AML-193 (cell line): ENCODE measurements around the gene PRKN.

Experiments used
- DNase-seq, 2 experiments: peaks; one replicate each; lab custom pipeline; 2025; lab: John Stamatoyannopoulos, UW

Gene PRKN

DNA sequence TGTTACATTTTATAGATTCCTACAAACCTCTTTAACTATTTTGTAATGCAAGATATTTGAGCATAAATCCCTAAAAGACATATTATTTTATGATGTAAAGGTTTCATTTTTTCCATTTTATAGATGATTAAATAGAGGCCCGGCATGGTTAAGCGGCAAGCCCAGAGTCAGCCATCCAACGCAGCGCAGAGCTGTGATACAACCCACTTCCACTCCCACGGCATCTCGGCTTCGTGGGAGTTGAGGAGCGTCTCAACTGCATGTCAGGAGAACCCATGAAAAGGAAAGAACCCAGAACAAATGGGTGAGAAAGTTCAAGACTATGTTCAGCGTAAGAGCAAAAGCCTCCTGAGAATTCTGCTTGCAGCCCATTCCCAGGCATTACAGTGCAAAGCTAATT, 488.2 kb downstream of the PRKN start:
- DNase-seq, result no peak

DNA sequence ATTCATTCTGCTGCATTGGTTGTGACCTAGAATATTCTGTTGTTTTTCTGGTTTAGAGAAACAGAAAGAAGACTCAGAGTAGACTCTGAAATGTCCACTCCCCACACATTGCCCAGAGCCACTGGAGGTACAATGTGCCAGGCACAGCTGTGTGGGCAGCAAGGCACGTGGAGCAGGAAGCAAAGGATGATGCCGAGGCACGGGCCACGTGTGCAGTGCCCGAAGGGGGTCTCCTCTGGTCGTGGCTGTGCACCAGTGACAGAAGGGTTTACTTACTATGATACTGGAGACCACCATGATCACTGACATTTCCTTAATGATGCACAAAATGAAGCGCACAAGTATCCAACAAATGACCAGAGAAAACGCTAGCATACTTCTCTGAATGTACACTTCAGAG, 488.9 kb downstream of the PRKN start:
- no peak for DNase-seq

DNA sequence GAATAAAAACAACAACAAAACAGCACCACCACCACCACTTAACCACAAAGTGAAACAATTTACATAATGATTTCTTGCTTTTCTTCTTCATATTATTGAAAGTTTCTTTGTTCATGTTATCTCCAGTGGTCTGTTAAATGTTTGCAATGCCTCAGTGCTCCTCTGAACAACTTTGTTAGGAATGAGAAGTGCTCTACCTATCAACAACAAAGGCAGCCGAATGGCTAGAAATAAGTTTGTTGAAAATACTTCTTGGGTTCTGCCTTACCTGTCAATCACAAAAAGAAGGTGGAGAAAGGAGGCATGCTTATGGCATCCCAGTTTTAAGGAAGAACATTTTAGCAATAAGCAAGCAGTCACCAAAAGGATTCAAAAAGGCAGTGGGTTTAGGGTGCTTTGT, 490.2 kb downstream of the PRKN start:
- DNase-seq, result no peak

DNA sequence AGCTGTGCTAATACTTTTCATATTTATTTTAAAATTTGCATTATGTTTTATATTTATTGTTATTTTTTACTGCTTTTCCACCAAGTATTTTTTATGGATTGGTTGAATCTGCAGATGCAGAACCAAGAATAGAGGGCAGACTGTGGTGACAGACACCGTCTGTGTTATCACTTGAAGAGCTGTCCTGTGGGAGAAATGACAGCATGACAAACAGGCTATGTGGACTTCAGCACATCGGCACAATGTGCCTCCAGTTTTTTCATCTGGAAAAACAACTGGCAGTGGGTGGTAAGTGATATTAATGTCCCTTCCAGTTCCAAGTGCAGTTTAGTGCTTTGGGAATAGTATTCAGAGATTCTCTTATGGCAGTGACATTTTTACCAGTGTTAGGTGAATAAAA, 492.9 kb downstream of the PRKN start:
- no peak for DNase-seq

DNA sequence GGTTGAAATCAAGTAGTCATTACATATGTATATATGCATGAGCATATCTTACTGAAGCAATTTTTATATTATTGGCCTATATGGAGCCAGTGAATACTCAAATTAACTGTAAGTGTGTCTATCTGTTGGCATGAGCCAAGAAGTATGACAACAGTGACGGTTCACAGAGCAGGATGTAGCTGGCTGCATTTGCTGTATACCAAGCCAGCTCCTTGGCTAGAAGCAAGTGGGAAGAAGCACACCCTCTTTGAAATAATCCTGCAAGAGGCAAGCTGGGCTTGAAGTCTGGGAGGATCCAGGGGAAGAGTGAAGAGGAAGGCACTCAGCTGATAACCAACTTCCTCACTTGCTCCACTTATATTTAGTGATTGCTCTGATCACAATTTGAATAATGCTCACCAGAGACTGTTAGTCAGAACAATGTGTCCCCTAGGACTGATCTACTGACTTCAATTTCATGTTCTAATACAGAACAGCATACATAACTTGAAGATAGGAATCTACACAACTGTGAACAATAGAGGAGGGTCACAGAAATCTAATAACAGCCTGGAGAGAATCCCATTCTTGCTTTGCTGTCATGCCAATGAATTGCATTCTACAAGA, 497.3 kb downstream of the PRKN start:
- DNase-seq, result no peak

DNA sequence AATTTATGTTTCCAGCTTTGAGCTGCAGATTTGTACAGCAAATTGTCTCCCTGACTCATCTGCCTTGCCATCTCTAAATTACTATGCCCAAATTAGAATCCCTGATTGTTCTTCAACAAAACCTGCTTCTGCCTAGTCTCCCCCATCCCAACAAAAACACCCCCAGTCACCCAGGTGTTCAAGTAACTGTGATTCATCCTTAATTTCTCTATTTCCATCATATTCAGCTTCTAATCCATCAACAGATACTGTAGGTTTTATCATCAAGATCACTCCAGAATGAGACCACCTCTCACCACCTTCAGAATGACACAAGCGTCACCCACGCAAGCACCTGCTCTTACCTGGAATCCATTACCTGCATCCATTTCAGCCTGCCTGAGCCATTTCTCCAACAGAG, 498.5 kb downstream of the PRKN start:
- DNase-seq, result no peak

DNA sequence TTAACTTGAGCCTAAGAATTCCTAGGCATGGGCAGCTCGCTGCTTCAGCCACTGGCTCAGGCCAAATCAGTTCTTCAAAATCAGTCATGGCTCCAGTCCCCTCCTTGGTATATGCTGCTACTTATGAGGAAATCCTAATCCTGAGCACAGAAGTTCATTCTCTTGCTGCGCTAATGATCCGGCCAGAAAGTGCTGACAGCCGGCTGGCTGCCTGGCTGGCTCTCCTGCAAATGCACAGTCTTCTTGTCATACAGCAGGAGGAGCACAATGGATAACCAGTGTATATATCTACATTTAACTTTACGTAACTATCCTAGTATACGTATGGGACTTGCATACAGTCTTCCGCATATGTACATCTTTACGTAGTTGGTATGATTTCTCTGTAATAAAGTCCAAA, 500.8 kb downstream of the PRKN start:
- DNase-seq, result no peak

DNA sequence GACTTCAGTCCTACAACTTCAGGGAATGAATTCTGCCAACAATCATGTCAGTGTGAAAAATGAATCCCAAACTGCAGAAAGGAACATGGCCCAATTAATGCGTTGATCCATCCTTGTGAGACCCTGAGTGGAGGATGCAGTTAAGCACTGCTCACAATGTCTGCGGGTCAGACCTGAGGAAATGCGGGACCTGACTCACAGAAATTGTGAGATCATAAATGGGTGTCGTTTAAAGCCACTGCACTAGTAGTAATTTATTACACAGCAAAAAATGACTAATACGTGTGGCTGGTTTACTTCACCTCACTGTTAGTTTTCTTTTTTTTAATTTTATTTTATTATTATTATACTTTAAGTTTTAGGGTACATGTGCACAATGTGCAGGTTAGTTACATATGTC, 505.0 kb downstream of the PRKN start:
- DNase-seq, result no peak

DNA sequence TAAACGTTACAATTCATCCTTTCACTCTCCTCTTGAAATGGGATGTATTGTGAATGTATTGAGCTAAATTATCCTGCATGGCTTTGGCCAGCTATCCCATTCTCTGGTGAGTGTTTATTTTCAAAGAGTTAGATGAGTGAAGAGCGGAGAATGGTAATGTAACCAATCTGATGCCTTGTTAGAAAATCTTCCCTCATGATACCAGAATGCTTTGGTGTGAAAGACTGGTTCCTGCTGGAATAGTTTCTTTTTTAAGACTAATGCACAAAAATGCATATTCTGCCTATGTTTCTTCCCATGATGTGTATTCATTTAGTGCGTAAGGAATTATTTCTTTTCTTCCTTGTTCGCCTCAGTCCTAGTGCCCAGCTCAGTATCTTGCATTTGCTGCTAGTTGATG, 506.7 kb downstream of the PRKN start:
- no peak for DNase-seq

DNA sequence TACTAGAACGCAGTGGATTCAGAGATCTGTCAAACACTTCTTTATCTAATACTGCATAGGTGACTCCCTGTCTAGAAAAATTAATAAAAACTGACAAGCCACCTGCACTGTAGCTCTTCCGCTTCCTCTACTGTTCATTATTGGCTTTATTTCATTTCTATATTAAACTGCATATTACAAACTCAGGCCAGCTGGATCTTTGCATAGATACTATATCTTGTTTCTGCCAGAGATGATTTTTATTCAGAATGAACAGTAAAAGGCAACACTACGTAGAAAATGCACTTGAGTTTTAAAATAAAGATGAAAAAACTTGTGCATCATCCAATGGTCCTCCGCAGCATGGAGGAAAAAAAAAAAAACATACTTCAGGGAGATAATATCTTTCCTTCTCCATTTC, 508.3 kb downstream of the PRKN start:
- no peak for DNase-seq

DNA sequence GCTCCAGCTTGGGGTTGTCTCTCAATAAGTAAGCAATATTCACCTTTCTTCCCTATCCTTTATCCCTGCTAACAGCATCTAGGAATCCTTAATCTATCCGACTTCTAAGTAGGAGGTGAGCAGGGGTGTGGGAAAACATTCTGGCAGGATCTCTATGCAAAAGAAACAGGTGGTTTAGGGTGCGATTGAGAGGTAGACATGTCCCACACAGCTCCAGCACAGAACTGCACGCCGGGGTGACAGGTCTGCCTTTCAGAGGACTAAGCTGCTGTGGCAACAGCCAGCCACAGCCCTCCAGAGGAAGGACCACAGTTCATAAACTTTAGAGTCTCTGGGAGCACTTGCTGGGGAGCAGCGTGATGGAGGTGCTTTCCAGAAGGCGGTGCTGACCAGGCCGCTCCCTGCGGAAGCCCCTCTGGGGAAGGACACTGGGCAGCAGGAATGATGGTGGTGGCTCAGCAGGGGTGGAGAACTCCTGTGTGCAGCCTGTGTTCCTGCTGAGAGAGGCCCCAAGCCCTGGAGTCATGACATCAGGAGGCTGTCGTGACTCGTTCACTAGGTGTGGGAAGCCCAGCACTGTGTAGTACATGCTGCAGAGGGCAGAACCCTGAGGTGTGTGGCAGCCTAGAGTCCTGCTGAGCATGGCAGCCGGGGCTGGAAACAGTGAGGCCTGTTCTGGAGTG, 509.6 kb downstream of the PRKN start:
- DNase-seq, result no peak

DNA sequence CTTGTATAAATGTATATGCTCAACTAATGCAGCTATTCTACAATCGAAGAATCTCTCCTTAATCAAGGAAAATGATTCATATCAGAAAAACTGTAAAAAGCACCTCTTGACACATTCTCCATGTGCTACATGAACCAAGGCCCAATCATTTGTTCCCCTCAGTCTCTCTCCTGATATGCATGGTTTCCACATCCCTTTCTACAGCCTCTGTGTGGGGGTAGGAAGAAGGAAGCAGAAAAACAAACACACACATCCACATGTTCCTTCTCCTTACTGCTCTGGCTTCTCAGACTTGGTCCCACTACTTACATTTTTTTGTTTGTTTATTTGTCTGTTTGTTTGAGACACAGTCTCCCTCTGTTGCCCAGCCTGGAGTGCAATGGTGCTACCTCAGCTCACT, 510.5 kb downstream of the PRKN start:
- no peak for DNase-seq

DNA sequence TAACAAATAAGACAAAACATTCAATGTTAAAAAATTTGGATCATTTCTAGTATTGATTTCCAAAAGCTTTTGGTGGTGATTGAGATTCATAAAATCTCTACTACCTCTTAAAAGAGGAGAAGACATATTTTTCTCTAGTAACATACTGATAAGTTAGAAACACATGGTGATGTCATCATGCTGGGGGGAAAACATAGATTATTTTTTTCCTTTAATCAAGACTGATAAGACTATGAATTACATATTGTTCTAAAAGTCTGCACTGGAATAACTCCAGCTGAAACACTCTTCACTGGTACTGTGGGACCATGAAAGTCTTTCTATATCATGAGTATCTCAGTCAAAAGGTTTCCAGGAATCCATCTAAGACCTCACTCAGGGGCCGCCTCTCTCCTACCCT, 515.8 kb downstream of the PRKN start:
- DNase-seq, result no peak

DNA sequence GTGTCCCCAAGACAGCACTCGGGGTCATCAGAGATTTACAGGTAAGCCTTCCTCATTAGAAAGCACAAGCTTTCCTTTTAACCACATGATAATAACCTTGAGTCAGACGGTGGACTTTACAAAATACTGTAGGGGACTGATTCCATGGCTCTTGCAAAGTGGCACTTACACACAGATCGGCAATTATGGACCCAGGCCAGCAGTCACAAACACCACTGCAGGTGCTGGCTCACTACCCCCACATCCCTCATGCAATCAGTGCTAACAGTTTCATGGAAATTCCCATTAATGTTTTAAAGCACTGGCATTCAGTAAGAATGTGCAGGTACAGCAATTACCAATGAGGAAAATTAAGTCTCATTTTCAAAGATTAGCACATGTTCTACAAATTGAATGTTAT, 516.5 kb downstream of the PRKN start:
- no peak for DNase-seq

DNA sequence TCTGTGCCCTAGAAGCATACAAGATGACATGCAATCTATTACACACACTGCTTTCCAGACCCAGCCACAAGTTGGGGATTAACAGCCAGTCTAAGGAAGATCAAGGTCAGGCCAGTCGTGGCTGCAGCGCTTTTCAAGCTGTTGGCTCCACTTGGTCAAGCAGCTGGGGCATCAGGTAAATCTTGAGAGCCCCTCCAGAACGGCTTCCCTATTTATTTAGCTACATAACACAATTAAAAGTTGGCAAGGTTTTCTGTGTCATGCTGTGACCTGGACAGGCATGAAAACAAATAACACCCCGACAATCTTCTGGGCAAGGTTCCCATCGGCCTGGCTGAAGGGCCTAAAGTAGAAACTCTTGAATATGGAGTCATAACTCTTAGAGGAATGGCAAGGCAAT, 524.3 kb downstream of the PRKN start:
- DNase-seq, result no peak

DNA sequence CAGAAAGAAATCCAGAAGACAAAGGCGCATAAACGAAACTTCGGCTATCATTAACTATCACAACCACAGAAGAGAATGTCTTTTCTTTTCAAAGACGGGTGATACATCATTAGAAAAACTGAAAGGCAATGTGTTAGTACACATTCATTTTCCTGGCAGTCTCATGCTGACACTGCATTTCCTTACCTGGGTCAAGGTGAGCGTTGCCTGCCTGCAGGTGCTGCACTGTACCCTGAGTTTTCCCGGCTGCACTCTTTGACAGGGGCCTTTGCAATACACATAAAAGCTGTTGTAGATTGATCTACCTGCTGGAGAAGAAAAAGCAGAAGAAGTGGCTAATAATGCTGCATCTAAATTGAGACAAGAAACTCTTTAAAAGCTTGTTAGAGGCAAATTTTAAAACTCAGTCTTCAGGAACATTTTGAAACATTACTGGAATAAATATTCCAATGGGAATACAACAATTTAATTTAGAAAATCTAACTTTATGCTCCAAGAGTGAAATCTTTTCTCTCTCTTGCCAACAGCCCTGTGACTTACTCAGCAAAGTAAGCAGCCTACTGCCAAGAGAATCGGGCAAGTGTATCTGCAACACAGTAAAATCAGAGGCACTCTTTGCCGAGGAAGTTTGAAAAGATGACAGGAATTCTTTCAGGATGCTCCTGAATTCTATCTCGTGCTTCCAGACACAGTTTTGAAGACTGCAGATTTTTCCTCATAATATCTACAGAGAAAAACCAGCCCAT, 526.4 kb downstream of the PRKN start:
- no peak for DNase-seq

DNA sequence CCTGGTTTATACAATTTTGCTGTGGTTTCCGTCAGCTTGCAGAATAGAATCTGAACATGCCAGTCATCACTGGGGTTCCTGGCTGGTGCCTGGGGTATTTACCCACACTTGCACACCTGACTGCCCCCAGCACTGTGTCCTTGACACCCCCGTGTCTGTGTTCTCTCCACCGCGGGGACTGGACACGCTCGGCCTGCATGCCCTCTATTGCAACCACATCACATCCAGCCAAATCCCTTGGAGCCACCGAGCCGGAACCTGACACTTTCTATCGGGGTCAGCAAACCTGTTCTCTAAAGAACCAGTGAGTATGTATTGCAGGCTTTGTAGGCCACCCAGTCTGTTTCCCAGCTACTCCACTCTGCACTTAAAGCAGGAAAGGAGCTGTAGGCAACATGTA, 527.5 kb downstream of the PRKN start:
- no peak for DNase-seq

DNA sequence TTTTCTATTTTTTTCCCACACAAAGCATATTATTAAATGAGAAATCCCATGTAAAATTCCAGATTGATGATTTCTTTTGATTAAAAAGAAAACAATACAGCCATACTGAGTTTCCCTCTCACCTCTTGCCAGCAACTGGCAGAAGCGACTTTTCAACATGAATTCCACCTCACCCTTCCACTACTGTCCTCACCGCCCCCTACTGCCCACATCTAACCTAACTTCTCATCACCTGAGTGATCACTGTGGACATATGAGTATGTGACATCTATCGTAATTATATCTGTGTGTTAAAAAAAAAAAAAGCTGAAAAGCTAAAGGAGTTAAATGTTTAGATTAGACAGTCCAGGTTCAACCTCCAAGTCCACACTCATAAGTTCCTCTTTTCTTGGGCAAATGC, 528.6 kb downstream of the PRKN start:
- DNase-seq, result no peak

DNA sequence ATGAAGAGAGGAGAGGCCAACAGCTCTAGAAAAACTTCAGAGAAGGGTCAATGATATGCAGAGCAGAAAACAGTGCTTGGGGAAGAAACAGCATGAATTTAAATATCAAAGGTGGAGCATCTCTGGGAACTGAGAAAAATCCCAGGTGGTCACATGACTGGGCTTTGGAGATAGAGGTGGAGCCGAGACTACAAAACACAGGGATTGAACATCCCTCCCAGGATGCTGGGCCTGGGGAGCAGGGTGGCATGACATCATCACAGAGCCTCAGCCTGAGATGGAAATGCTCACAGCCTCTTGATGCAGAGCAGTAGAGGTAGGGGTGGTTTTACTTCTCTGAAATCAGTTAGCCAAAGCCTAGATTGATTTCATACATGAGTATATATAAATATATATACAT, 529.5 kb downstream of the PRKN start:
- no peak for DNase-seq

DNA sequence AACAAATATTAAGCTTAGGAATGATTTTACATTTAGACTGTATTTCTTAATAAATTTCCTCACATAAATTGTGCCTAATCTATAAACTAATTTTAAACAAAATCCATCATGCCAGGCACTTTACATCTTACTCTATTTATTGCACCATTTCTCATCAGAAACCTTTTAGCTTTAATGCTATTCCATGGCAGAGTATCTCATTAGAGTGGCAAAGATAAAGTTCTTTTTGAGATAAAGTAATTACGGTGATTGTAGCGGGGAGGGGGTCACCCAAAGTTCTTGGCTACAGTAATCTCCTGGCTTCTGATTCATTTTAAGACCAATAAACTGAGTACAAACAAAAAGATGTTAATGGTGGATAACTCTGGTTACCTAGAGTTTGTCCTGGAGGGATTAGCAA, 532.1 kb downstream of the PRKN start:
- no peak for DNase-seq

DNA sequence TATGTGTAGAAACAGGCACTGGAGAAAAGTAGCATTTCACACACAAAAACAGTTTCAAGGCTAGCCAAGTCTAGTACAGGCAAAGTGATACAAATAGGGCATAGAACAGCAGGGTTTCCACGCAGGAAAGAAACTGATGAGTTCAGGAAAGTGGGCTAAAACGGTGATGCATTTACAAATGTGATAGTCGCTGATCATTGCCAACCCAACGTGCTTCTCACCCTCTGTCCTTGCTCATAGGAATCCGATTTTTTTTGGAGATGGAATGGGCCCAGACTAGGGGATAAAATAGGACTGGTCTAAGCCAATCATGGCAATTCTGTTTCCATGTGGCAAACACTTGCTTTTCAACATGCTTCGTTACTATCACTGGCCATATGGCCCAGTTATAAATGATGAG, 536.6 kb downstream of the PRKN start:
- no peak for DNase-seq

DNA sequence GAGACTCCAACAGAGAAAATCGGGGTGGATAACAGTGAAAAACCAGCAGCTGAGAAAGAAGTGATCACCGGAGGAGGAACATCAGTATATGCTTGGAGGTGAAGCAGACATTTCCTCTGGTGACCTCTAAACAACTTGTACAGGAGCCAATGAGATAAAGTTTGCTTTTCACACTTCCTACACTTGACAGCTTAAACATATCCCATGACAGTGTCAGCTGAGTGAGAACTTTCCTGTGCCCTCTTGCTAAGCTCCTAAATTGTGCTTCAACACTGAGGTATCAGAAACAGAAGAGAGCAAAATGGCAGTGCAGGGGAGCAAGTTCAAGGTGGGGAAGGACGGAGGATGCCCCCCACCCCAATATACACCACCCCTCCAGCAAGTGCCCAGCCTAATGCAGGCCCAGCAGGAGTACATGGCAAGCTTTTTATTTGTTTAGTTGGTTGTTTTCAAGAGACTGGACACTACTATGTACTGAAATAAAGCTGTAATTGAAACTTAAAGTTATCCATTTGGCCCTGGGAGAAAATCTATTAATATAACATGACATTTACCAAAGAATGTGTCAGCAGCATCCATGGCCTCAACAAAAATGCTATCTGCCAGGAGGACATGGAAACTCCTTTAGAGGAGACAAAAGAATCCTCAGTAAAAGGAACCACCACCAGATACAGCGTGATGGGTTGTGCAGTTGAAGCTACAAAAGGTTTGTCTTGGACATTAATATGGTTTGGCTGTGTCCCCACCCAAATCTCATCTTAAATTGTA, 540.2 kb downstream of the PRKN start:
- DNase-seq, result no peak

DNA sequence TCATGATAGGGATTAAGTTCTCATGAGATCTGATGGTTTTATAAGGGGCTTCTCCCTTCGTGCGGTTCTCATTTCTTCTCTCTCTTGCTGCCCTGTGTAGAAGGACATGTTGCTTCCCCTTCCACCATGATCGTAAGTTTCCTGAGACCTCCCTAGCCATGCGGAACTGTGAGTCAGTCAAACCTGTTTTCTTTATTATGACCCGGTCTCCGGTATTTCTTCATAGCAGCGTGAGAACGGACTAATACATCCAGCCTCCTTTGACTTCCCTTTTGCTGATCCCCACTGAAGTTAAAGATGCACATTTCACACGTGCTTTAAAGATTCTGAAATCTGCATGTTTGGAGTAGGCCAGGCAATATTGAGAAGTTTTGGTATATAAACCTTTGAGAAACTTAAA, 543.1 kb downstream of the PRKN start:
- DNase-seq, result no peak
